Esophagus muscularis mucosa (tissue), 4 donors: ENCODE measurements around the gene FMN1. TPM values are rescaled to one million over a fixed set of nuclear protein-coding genes. Genes with fewer than 3 reads are reported as not detected.

ENCODE experiments used
- DNase-seq: peaks from one replicate; pipeline ENCODE4 v3.0.0-alpha.2; 2017; ENCODE audit errors: extremely low spot score
- H3K27ac ChIP-seq, 4 donors: fragments of 200-600 bp; sonication (generic); replicated peaks in 1 of 4; 1 replicate in 3 of 4; 2 replicates in 1 of 4; pipeline ENCODE4 v1.5.1; 2016 to 2019; ENCODE audit warnings: mild to moderate bottlenecking in 1 of 4
- H3K27me3 ChIP-seq, 4 donors: fragments of 200-600 bp; sonication (generic); one replicate each; pipeline versions ENCODE4 v1.5.1 to v1.6.0; 2016 to 2019
- H3K36me3 ChIP-seq, 4 donors: fragments of 200-600 bp; sonication (generic); one replicate each; pipeline ENCODE4 v1.5.1; 2016 to 2019
- H3K4me1 ChIP-seq, 4 donors: fragments of 200-600 bp; sonication (generic); one replicate each; pipeline ENCODE4 v1.5.1; 2016 to 2019
- H3K4me3 ChIP-seq, 4 donors: fragments of 200-600 bp; sonication (generic); 1 replicate in 2 of 4; 2 replicates in 2 of 4; pipeline ENCODE4 v1.5.1; 2016 to 2019; ENCODE audit warnings: mild to moderate bottlenecking in 4 of 4, moderate library complexity in 1 of 4
- H3K9me3 ChIP-seq, 4 donors: fragments of 200-600 bp; sonication (generic); 1 replicate in 3 of 4; 2 replicates in 1 of 4; pipeline ENCODE4 v1.5.1; 2016 to 2019
- EP300 ChIP-seq: sonication (generic); formaldehyde crosslinking; IDR thresholded peaks from one replicate; pipeline ENCODE4 v1.6.1; 2017; ENCODE audit warnings: antibody characterized with exemption
- POLR2A ChIP-seq: fragments of 450-650 bp; IDR thresholded peaks from one replicate; pipeline ENCODE4 v1.6.1; 2017; ENCODE audit warnings: antibody characterized with exemption, moderate library complexity, mild to moderate bottlenecking, low read depth
- POLR2AphosphoS5 ChIP-seq, 2 donors: sonication (generic); formaldehyde crosslinking; IDR thresholded peaks; one replicate each; pipeline ENCODE4 v1.6.1; 2017; ENCODE audit warnings: antibody characterized with exemption in 2 of 2
- WGBS: methylation state at CpG from one replicate; pipeline ENCODE4 v1.1.5; 2018; 5-methylcytosine and 5-hydroxymethylcytosine counted together
- intact Hi-C: fragments of 100-400 bp; cut with DNase I; formaldehyde crosslinking; loops from one replicate; pipeline ENCODE4 v1.15.1; 2023
- total RNA-seq, 4 donors: library from RNA; depleted of rRNA; stranded (reverse); fragments of >200 nt; gene quantifications; one replicate each; pipeline versions ENCODE4 v1.1.0 to v1.2.1, GENCODE V29; 2016
- TF ChIP-seq, protein P1 (sequence below), 3 experiments: fragments of 200-600 bp in 2 of 3; fragments of 450-650 bp in 1 of 3; sonication (generic) in 2 of 3; IDR thresholded peaks; one replicate each; pipeline ENCODE4 v1.5.1; 2017 to 2019; ENCODE audit warnings: antibody characterized with exemption in 3 of 3, mild to moderate bottlenecking in 2 of 3, moderate library complexity in 1 of 3

The FMN1 gene
- total RNA-seq, 4 donors from 2014 or later: 4.8 to 12.5 (median 8.6) TPM

DNA sequence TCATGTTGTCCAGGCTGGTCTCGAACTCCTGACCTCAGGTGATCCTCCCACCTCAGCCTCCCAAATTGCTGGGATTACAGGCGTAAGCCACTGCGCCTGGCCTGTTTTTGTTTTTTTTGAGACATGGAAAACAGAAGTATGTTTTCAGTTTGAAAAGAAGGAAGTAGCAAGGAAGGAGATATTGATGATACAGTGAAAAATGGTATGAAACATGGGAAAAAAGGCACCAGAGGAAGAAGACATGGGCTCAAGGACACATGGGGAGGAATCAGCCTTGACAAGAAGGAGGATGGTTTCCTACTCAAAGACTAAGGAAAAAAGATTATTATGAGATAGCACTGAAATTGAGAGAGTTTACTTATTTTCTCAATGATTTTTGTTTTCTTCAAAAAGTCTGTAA lies 30.7 kb downstream of the FMN1 start:
- no peak overlapping the region for H3K4me3 ChIP-seq
- H3K36me3 ChIP-seq: no peaks in the 10 kb centered on the region
- H3K27ac ChIP-seq: no peak overlapping the region
- H3K27me3 ChIP-seq: no peaks in the 10 kb centered on the region
- DNase-seq: no peak
- peaks cover 0 to 7% (median 4%) of the 10 kb centered on the region in 4 donors for H3K4me1 ChIP-seq
- no peak for TF ChIP-seq POLR2AphosphoS5 (IDR thresholded peaks at IDR 0.05)
- TF ChIP-seq, protein P1, sequence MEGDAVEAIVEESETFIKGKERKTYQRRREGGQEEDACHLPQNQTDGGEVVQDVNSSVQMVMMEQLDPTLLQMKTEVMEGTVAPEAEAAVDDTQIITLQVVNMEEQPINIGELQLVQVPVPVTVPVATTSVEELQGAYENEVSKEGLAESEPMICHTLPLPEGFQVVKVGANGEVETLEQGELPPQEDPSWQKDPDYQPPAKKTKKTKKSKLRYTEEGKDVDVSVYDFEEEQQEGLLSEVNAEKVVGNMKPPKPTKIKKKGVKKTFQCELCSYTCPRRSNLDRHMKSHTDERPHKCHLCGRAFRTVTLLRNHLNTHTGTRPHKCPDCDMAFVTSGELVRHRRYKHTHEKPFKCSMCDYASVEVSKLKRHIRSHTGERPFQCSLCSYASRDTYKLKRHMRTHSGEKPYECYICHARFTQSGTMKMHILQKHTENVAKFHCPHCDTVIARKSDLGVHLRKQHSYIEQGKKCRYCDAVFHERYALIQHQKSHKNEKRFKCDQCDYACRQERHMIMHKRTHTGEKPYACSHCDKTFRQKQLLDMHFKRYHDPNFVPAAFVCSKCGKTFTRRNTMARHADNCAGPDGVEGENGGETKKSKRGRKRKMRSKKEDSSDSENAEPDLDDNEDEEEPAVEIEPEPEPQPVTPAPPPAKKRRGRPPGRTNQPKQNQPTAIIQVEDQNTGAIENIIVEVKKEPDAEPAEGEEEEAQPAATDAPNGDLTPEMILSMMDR (IDR thresholded peaks at IDR 0.05): no peak
- TF ChIP-seq POLR2A: no peak
- no peak for TF ChIP-seq EP300
- WGBS: 88% methylated on average over 3 of the region's 3 CpGs
- H3K9me3 ChIP-seq: no peaks in the 10 kb centered on the region
- intact Hi-C loops: no loop called here

GRCh38 chr15:33161209-33161608 lies 33.3 kb downstream of the FMN1 start:
- H3K4me1 ChIP-seq: peaks cover 0 to 7% (median 4%) of the 10 kb centered on the region in 4 donors
- no peaks in the 10 kb centered on the region for H3K36me3 ChIP-seq
- no peak overlapping the region for H3K4me3 ChIP-seq
- DNase-seq: no peak
- H3K9me3 ChIP-seq: no peaks in the 10 kb centered on the region
- TF ChIP-seq POLR2A: no peak
- no peak for TF ChIP-seq POLR2AphosphoS5 (IDR thresholded peaks at IDR 0.05)
- no peak for TF ChIP-seq EP300
- TF ChIP-seq, protein P1 (IDR thresholded peaks at IDR 0.05): no peak
- H3K27me3 ChIP-seq: no peaks in the 10 kb centered on the region
- 95% methylated on average over 3 of the region's 3 CpGs for WGBS
- intact Hi-C loops: no loop called here
- peak overlapping the region in 1 of 4 donors; percentile 14 for H3K27ac ChIP-seq

DNA sequence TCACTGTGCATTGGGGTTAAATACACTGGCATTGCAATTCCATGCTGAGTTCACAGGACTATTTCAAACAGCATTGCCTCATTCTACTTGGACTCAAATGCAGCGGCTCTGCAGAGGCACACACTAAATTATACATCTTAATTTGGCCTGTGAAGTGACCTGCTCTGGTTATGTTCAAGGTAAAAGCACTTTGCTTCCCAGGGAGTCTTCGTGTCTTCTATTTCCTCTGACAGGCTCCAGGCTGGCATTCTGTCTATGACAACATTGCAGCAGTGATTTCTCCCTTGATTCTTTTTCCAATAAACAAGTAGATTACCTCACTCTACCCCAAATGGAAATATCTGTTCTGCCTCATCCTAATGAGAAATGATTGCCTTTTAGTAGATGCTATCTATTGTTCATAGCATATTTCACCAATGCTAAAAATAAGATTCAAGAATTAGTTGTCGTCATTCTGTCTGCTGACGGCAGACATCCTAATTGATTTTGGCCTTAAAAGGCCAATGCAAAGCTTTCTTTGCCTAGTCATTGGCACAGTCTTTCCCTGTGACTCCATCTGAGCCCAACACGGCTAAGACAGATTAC lies 33.8 kb downstream of the FMN1 start:
- no peak for DNase-seq
- intact Hi-C loops: no loop called here
- H3K27ac ChIP-seq: peak overlapping the region in 1 of 4 donors; percentile 14

DNA sequence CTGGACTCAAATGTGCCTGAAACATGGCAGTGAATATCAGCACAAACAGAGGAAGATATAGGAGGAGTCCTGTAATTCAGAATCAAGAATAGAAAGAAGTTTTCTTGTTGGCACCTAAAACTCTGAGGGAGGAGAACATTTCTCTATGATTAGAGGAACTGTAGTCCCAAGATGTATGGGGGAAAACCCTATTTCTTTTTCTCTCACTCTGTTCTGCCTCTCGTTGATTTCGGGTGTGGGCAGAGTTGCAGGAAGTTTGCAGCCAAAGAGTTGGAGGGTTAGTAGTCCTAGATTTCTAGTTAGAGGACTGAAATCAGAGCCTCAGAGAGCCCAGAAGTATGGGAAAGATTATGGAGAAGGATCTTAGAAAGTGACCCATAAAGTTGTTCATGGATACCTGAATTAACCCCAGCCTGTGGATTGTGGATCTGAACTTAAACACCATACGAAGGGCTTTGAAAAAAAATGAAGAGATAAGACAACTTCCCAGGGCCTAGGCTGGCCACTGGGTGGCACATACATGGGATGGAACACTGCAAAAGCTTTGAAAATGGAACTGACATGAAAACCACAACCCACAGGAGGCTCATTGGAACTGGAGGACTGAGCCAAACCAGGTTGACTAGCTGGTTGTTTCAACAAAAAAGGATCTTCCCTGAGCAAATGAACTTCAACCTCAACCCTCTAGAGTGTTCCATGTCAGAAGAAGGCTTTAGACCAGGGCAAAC lies 34.6 kb downstream of the FMN1 start:
- no peaks in the 10 kb centered on the region for H3K27me3 ChIP-seq
- TF ChIP-seq POLR2AphosphoS5 (IDR thresholded peaks at IDR 0.05) (no peak), POLR2A (no peak), EP300 (no peak)
- TF ChIP-seq, protein P1 (IDR thresholded peaks at IDR 0.05): no peak
- WGBS: 75% methylated on average over 3 of the region's 3 CpGs
- no peak overlapping the region for H3K4me3 ChIP-seq
- no peaks in the 10 kb centered on the region for H3K9me3 ChIP-seq
- no peaks in the 10 kb centered on the region for H3K36me3 ChIP-seq
- peak overlapping the region in 1 of 4 donors; percentile 4 for H3K27ac ChIP-seq
- H3K4me1 ChIP-seq: peaks cover 0 to 7% (median 4%) of the 10 kb centered on the region in 4 donors
- no peak for DNase-seq
- intact Hi-C loops: no loop called here

More for the DNA sequence above, 33.8 kb downstream of the FMN1 start:
- Histone ChIP-seq H3K4me3 (no peak overlapping the region), H3K9me3 (no peaks in the 10 kb centered on the region), H3K4me1 (peaks cover 0 to 7% (median 4%) of the 10 kb centered on the region in 4 donors), H3K36me3 (no peaks in the 10 kb centered on the region), H3K27me3 (no peaks in the 10 kb centered on the region)
- 59% methylated on average over 5 of the region's 5 CpGs for WGBS
- TF ChIP-seq EP300: no peak
- no peak for TF ChIP-seq POLR2A
- TF ChIP-seq, protein P1 (IDR thresholded peaks at IDR 0.05): no peak
- no peak for TF ChIP-seq POLR2AphosphoS5 (IDR thresholded peaks at IDR 0.05)
